Fibroblast of mammary gland (primary cell): ENCODE data around the gene SETD7.

Experiments used
- DNase-seq: peaks from one replicate; pipeline ENCODE4 v3.0.0-alpha.2; 2010; ENCODE audit warnings: low read depth
- H3K4me3 ChIP-seq: 2 replicates; pipeline ENCODE4 v1.5.1; 2011; ENCODE audit warnings: low read depth, mild to moderate bottlenecking, low read length, moderate library complexity; ENCODE audit not compliant: control insufficient read depth
- TF ChIP-seq, protein P1 (sequence below): conservative IDR thresholded peaks from 2 replicates; pipeline ENCODE4 v1.5.1; 2011; ENCODE audit warnings: low read depth, low read length, inconsistent platforms; ENCODE audit not compliant: control insufficient read depth, insufficient read depth

SETD7 gene

DNA sequence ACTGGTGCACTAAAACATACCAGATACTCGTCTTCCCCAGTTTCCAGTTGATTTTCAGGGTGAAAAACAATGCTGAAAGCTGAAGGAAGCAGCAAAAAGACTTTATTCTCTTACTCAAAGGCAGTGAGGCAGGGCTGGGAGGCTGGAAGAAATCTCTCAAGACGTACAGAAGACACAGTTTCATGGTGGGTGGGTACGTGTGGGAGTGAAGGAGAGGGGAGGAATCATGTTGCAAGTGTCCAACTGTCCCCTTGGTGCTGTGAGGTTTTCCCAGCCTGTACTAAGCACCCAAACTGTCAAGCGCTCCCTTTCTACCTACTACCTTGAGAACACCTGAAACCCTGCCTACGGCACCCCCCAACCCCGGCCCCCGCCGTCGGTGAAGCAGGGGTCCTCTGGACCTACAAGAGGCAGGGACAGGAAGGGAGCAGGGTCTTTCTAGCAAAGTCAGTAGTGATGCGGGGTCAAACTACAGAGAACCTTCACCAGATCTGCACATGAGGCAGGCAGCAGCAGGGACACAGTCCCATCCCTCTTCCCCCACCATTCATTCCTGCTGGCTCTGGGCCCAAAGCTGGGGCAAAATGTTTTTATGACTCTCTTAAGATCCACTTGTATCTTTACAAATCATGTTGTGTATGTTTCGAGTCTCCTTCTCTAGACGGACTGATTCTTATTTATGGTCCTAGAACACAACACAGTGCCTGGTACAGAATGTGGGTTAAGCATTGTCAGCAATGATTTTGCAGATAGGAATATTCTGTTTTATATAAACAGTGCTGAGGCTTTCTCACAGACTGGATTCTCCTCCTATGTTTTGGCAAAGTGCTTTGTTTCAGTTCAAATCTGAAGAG, 2.4 kb upstream of the SETD7 start:
- TF ChIP-seq, protein P1, sequence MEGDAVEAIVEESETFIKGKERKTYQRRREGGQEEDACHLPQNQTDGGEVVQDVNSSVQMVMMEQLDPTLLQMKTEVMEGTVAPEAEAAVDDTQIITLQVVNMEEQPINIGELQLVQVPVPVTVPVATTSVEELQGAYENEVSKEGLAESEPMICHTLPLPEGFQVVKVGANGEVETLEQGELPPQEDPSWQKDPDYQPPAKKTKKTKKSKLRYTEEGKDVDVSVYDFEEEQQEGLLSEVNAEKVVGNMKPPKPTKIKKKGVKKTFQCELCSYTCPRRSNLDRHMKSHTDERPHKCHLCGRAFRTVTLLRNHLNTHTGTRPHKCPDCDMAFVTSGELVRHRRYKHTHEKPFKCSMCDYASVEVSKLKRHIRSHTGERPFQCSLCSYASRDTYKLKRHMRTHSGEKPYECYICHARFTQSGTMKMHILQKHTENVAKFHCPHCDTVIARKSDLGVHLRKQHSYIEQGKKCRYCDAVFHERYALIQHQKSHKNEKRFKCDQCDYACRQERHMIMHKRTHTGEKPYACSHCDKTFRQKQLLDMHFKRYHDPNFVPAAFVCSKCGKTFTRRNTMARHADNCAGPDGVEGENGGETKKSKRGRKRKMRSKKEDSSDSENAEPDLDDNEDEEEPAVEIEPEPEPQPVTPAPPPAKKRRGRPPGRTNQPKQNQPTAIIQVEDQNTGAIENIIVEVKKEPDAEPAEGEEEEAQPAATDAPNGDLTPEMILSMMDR, result no peak
- H3K4me3 ChIP-seq, result no peak overlapping the region
- DNase-seq, result no peak

DNA sequence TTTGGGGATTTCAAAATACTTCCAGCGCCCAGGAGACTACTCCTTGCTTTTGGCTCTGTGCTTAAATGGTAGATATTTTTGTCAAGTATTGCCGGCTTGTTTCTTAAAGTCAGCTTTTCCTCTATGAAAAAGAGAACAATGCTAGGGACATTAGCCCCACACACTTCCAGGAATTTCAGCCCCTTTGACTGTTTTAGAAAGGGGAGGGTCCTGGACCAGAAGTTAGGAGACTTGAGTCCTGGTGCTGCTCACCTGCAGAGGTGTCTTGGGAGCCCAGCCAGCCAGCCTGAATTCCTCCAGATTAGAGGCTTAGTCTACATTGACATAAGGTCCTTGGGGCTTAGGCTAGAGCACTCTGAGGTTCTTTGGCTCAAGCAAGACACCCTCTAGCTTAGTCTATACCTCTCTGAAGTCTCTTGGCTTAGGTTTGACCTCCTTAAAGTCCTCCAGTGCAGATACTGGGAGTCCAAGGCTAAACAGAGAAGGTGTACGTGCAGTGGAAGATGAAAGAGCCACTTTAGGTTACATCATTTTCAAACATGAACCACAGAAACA, 1.6 kb upstream of the SETD7 start:
- TF ChIP-seq, protein P1, result no peak
- H3K4me3 ChIP-seq, result peak overlapping the region; percentile 68
- DNase-seq, result no peak

DNA sequence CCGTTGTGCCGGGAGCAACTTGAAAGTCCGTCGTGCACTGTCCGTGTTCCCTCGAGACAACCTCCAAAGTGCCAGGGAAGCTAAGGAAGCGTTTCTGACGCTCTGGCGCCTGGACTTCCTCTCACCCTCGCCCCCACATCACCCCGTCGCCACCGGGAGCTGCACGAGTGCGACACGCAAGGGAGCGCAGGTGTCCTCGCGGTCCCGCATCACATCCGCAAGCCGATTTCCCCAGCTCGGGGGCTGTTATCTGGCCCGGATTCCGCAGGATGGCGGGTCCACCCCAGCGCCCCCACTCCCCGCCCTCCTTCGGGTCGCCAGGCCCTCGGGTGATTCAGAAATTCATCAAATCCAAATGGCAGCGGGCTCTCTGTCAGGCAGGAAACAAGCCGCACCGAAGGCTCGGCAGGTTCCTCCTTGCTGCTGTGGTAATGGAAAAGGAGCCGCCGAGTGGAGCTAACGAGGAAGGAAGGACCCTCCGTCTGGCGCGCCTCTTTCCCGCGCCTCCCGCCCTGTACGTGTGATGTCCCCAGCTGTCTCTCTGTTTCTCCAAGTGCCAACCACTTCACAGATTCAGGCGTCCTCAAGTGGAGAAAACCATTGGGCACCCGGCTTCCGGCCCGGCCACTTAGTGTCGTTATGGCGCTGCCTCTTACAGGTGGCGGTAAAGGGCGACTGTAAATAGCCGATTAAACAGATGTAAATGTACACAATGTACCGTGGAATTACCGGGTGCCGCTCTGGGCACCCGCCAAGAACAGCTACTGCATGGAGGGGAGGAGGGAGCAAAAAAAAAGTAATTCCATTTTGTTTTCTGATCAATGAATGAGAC, 921 bp upstream of the SETD7 start:
- peak overlapping the region; percentile 68 for H3K4me3 ChIP-seq
- DNase-seq, result no peak
- TF ChIP-seq, protein P1, result no peak

DNA sequence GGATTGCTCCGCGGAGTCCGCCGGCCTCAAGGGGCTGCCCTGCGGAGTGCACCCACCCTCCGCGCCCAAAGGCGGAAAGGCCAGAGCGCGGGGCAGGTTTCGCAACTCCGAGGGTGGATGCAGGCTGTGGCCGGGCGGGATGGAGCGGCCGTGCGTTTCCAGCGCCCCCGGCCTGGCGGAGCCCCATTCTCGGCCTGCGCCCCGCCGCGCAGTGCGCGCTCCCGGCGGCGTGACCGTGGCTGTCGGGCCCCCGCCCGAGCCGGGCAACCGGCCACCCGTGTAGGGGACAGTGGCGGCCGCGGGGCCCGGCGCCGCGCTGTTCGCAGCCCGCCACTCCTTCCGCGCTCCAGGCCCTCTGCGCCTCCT, 331 bp downstream of the SETD7 start:
- no peak for DNase-seq
- TF ChIP-seq, protein P1, result no peak
- H3K4me3 ChIP-seq, result peak overlapping the region; percentile 68

DNA sequence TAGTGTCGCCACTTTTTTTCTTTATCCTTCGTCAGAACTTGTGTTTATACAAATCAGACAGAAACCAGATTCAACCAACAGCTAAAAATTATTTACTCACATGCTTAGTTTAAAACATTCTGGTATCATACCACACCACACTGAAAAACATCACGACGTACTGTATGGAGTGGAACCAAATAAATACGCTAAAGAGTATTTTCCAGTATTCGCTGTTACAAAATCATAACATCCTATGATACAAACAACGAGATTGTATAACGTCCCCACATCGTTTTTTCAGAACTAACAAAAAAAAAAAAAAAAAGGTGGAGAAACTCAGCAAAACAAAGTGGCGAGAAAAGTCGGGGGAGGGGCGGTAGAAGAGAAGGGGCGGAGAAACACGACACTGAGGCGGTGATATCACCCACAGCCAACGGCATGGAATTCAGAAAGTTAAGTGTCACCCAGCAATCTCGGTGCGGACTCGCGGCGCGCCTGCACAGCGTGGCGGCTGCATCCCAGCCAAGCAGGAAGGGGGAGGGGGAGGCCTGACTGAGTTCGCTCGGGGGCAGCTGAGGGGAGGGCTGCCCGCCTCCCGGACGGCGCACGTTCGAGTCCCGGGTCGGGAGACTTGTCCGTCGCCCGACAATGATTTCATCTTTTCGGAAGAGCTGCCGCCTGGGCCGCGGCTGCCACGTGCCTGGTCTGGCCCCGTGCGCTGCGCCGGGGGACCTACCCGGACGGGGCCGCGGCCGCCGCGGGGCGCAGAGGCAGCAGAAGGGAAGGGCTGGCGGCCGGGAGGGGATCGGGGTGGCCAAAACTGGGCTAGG, 920 bp downstream of the SETD7 start:
- peak overlapping the region; percentile 68 for H3K4me3 ChIP-seq
- DNase-seq, result peak; percentile 86
- TF ChIP-seq, protein P1, result no peak

DNA sequence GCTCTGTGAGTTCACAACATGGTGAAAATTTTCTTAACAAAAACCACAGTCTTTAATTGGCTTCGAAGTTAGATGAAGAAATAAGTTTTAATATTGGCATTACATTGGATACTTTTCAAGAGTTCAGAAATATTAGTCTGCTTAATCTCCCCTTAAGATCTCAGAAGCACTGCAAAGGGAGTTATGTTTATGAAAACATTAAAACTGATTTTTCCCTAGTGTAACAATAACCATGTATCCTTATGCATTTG, 1.5 kb downstream of the SETD7 start:
- DNase-seq, result no peak
- TF ChIP-seq, protein P1, result no peak
- peak overlapping the region; percentile 68 for H3K4me3 ChIP-seq
